GM19438 (cell line): Measurements from ENCODE around the gene LRP2BP.

Source experiments
- ATAC-seq: cut with Tn5 transposase; IDR thresholded peaks from one replicate; pipeline ENCODE4 v1.9.1; 2021; ENCODE audit warnings: low read depth; ENCODE audit not compliant: unreplicated experiment

Gene LRP2BP

DNA sequence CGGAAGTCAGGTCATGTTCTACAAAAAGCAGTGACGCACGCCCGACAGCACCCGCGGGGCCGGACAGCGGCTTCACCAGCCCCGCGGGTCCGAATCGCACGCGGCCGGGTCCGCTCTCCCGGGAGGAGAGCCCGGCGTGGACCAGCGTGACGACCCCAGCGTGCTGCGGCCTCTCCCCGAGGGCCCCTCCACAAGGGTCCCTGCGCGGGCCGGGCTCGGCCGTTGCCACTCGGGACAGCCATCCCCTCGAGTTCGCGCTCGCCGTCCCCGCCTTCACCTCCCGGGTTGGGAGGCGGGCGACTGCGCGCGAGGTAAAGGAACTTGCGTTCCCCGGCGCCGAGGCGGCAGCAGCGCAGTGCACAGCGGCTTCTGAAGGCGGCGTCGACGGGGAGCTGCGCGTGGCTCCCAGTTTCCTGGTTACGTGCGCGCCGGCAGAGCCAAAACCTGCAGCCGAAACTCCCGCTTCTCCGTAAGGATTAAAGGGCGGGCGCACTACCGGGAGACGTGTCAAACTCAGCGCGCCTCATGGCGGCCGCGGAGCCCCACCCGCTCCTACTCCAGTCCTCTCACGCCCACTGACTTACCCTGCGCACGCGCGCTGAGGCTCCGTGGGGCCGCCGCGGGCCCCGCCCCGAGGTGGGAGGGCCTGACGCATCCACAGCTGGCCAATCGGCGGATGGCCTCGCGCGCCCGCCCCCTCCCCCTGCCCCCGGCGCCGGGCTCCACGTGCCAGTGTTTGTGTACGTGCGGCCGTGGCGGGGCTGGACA is 416 bp upstream of the LRP2BP start:
- ATAC-seq: peak; percentile 70

DNA sequence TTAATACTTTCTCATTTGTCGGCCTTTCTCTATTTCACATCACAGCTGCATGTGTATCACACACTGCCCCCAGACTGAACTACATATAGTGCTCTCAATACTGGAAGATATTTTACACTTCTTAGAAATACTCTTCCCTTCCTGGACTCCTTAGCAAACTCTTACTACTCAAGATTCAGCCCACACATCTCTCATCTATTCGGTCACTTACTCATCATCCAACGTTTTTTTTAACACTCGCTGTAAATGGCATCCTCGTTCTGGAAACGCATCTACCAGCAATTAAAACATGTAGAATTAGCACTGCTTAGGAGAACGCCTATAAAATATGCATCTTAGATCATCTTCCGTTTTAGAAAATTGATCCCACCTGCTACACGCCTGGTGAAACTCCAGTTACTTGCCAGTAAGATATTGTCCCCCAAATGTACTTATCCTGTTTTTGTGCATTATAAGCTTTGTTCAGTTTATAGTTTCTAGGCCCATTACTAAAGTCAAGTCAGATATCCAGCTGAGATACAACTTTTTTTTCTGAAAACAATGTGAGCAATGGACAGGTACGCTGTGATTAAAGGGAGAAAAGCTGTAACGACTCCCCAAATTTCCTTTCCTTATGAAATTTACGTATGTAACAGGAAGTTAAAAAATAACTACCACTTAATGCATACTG is 1.0 kb downstream of the LRP2BP start:
- ATAC-seq: no peak

DNA sequence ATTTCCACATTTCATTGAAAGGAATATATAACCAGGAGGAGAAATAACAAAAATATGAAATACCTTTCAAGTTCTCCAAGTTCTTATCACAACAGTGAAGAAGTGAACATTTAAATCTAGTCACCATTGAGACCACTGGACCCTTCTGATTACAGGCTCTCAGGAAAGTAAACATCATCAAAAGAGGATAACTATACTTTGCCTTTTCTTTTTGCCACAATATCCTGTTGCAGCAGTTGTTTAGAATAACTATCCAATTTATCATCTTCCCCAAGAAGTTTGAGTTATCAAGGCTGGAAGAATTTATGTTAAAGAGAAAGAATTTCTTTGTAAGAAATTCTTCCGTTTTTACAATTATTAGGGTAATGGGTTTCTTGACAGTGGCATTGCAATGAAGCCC is 3.6 kb downstream of the LRP2BP start:
- ATAC-seq: no peak

DNA sequence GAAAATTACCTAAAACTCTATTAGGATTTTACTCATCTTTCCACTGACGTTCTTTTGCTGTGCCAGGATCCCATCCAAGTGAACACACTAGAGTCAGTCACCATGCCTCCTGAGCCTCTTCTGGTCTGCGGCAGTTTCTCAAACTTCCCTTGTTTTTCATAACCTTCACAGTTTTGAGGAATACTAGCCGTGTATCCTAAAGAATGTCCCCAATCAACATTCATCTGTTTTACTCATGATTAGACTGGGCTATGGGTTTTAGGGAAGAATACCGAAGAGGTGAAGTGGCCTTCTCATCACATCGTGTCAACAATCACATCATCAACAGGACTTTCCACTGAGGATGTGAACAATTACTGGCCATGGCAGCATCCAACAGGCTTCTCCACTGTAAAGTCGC is 4.8 kb downstream of the LRP2BP start:
- ATAC-seq: no peak

DNA sequence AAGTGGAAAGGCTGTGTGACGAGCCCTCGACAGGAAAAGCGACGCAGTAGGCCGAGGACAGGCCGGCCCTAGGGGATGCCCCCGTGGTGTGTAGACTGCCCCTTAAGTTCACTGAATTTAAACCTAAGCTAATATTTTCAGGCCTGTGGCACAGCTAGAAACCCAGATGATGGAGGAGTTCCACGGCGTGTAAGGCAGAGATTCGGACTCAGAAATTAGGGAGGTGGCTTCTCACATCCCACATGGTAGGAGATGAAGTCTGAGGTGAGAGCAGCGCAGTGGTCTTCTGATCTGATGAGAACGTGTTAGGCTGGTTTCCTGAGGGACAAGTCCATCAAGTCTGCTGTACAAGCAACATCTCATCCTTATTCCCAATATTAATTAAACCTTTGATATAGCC is 7.8 kb downstream of the LRP2BP start:
- no peak for ATAC-seq

DNA sequence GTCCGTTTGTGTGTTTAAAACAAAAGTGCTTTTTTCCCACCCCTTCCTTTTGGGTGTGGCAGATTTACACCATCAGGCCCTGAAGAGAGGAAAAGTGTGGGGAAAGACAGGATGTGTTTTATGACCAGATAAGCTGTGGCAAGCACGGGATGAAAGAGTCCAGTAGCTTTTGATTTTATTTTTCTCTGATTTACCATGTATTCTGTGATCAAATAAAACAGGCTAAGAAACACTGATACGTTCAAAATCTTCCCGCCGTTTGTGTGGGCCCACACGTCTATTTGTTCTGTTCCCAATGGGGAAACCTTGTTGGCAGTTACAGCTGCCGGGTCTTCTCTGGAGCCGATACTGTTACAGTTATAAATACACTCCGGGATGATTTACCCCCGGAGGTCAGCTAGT is 10.8 kb downstream of the LRP2BP start:
- no peak for ATAC-seq

DNA sequence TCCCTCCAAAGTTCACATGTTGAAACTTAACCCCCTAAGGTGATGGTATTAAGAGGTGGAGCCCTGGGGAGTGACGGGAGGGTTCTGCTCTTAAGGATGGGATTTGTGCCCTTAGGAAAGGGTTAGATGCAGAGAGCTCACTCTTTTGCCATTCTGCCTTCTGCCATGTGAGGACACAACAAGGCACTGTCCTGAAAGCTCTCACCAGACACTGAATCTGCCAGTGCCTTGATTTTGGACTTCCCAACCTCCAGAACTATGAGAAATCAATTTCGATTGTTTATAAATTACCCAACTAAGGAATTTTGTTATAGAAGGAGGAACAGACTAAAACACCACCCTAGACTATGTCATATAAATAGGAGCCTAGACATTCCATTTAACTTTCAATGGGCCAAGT is 11.7 kb downstream of the LRP2BP start:
- ATAC-seq: no peak

DNA sequence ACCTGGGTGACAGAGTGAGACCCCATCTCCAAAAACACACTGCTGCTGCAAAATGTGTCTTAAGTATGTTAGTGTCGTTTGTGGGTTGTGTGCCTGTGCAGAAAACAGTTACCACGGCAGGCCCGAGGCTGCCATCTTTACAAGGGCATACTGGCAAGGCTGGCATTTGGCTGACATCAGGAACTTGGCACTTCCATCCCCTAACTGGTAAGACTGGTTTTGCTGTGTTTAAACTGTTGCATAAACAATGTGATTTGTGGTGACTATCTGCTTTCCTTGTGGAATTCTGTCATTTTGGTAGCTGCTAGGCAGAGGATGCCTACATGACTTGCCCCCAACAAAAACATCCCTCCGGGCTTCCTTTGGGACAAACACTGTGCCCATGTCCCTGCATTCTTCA is 12.3 kb downstream of the LRP2BP start:
- ATAC-seq: no peak

DNA sequence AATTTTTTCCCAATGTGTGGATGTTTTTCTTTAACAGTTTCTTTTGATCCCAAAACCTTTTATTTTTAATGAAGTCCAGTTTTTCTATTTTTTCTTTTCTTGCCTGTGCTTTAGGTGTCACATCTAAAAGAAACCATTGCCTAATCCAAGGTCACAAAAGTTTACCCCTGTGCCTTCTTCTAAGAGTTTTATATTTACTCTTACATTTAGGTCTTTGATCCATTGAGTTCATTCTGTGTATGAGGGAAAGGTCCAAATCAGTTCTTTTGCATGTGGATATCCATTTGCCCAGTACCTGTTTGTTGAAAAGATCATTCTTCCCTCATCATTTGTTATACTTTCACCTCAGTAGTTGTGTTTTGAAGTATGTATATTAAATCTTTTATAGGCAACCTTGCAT is 13.0 kb downstream of the LRP2BP start:
- ATAC-seq: no peak

DNA sequence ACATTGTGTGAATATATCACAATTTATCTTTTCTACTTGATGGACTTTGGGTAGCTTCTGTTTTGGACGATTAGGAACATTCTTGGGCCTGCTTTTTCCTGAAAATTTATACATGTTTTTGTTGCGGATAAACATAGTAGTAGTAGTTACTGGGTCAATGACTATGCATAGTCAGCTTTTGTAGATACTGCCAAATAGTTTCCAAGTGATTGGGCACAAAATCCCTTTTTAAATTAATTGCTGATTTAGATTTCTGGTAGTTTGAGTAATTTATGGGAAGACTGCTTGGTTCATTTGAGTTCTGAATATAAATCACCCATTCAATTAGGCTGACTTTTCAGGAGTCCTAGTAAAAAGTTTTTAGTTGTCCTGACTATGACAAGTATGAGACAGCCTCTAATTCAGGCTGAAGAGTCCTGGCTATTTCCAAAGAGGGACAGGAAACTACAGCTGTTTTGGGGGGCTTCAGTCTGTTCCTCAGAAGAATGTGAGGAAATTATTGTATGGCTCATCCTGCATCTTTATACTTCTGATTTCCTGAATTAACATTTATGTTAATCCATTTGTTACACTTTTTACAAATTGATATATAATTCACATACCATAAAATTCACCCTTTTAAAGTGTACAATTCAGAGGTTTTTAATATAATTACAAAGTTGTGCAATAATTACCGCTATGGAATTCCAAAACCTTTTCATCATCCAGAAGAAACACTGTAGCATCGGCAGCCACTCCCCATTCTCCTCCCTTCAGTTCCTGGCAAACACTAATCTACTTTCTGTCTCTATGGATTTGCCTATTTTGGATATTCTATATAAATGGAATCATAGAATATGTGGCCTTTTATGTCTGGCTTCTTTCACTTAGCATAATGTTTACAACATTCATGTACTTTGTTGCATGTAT is 14.2 kb downstream of the LRP2BP start:
- no peak for ATAC-seq

DNA sequence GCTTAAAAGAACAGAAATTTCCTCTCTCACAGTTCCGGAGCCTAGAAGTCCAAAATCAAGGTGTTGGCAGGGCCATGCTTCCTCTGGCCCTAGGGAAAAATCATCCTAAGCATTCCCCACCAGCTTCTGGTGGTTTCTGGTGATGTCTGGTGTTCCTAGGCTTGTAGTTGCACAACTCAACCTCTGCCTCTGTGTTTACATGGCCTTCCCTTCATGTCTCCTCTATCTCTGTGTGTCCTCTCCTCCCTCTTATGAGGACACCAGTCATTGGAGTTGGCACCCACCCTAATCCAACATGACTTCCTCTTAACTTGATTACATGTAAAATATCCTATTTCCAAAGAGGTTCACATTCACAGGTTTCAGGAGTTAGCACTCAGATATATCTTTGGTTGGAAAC is 15.4 kb downstream of the LRP2BP start:
- ATAC-seq: no peak

DNA sequence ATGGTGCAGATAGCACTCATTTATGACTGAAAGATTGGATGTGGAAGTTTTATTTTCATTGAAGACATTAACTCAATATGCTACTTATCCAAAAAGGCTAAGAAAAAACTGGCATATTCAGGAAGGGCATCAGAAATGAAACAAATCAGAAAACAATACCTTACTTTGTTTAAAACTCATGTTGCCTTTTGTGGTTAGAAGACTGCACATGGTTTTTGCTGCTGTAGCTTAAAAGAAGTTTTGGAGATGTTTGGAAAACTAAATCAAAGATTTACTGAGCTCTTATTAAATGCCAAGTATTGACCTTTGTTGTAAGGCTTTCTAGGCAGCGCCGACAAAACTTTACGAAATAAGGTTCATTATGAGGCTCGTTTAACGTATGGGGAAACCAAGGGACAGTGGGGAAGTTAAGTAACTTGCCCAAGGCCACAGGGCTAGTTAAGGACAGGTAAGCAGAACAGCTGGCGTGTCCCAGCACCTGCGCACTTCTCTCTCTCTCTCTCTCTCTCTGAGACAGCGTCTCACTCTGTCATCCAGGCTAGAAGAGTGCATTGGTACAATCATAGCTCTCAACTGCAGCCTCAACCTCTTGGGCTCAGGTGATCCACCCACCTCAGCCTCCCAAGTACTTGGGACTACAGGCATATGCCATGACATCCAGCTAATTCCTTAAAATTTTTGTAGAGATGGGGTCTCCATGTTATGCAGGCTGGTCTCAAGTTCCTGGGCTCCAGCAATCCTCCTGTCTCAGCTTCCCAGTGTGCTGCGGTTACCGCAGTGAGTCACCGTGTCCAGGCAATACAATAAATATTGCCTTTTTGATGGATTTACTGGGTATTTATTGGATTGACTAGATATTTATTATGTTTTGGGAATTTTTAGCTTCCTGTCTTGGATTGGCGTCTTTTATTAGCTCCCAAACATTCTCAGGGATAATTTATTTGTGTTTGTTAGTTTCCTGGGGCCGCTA is 16.1 kb downstream of the LRP2BP start:
- no peak for ATAC-seq

DNA sequence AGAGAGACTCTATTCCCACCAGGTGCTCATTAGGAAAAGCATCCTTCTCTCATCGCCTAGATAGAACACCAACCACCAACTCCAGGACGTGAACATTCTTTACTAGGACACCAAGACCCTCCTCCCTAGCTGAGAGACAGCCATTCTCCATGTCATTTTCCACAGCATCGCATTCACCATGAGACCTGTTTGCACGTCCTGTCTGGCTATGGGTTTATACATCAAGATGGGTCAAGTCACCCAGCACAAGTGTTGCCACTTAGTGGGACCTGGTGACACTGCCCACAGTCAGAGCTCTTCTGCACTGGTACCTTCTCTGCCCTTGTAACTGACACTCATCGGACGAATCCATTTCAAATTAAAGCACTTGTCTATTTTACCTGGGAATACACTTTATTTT is 17.5 kb downstream of the LRP2BP start:
- no peak for ATAC-seq

DNA sequence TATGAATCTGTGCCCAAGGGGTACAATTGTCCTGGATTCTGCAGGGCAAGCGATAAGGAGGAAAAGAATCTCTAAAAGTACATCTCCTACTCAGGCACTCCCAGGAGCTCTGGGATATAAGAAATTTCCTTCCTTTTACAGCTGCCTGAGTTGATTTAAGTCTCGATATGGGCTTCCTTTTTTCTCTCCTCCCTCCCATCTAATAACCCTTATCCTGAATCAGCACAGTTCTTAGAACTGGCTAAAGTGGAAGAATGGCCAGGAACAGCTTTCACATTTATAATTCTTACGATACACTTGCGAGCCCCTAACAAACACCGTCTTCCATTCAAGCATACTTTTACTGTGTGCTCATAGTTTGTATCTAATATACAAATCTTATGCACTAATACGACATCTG is 21.2 kb downstream of the LRP2BP start:
- no peak for ATAC-seq

DNA sequence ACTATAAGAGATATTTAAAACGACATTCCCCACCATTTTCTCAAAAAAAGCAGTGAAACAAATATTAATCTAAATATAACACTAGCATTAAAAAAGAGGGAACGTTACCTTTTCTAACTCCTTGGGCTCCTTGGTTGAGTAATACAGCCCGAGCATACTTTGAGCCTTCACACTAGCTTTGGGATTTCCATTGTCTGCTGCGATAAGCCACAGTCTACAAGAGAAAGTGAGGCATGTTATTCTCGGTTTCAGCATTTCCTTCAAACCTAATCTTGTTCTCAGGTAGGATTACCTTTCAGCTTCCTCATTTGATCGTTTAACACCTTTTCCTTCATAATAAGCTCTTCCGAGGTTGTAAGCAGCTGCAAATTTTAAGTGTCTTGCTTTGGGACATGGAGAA is 21.7 kb downstream of the LRP2BP start:
- ATAC-seq: no peak

DNA sequence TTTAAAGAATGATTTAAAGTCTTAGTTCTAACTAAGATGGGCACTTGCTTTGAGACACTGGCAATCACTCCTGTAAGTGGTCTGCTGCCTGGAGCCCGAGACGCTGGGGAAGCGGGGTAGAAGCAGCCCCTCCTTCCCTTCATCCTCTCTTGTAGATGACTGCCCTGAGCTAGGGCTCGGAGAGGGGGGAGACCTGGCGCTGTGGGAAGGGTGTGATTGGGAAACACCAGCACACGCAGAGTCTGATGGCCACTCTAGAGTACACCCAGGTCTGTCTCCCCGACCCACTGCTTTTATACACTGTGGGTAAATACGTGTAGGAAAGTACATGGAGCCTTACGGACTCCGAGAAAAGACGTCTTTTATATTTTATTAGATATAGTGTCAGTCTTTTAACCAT is 24.0 kb downstream of the LRP2BP start:
- ATAC-seq: no peak

DNA sequence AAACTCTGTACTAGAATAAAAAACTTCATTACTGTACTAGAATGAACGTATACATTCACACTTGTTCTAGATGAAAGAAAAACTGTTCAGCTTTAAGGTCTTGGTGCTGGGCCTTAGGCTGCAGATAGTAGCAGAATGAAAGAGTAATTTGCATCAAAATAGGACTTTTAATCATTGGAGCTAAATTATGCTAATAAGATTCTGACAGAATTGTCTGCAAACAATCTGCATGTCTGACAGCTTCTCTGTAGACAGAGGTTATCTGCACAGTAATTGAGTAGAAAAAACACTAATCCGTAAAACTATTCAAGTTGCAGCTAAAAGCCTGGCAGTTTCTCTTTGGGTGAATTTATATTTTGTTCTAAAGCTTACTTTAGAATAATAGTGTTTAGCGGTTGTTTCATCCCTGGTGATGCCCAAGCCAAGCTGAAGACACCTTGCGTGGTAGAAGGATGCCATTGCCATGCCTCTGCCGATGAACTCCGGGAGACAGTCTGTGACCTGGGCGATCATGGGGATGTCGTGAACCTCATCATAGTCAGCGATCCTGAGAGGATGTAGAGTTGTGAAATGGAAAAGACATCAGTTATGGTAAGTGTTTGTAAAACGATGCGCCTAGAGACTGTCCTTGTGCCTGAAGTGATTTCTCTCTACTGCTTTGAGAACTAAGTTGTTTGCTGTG is 25.3 kb downstream of the LRP2BP start:
- no peak for ATAC-seq

DNA sequence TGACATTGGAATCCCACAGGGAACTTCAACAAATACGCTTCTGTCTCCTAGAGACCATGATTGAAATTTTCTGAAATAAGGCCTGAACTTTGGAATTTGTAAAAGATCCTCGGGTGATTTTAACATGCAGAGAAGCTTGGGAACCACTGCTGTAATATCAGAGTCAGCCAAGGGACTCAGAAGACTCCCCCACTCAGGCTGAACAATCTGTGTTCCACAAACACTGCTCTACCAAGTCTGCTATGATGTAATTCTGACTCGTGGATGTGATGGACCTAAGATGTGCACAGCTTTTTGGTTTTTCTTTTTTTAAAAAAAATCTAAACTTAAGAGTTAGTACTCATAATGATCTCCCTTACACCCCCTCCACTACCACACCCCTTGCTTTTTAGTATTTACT is 26.0 kb downstream of the LRP2BP start:
- ATAC-seq: no peak

DNA sequence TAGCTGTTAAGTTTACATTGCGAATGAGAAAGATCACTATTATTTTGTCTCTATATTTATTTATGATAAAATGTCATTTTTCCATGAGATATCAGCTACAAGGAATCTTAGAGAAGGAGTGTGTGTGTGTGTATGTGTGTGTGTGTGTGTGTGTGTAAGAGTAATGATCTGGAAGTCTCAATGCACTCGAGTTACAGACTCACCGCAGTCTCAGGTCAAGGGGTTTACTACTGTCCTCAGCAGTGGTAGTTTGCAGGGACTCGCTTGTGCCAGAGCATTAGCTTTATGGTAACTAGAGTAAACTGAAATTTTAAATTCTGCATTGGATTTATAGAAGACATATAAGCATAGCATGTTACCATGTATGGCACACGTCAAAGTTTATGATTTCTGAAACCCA is 30.8 kb downstream of the LRP2BP start:
- ATAC-seq: no peak

DNA sequence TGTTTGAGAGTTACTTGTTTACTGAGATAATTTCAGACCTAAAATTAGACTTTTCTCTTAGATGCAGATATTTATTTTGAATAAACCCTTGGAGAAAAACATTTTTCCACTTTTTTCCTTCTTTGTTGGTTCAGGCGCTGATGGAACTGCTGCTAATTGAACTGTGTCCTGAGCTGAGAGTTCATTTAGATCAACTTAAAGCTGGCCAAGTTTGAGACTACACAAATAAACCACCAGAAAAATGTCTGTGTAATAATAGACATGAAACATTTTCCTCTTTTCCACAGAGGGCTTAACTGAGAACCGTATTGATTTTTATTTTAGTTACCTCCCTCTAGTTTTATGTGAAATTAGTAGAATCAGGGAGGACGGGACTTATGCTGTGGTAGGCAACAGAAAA is 32.5 kb downstream of the LRP2BP start:
- ATAC-seq: no peak
